Suprapubic skin (tissue), 4 donors: Measurements from ENCODE around the gene SLC36A1. TPM values are rescaled to one million over a fixed set of nuclear protein-coding genes. Genes with fewer than 3 reads are reported as not detected.

Experiments used
- DNase-seq, 2 donors: peaks; one replicate each; pipeline ENCODE4 v3.0.0-alpha.2; 2019; ENCODE audit warnings: low spot score in 2 of 2
- H3K27ac ChIP-seq: fragments of 200-600 bp; sonication (generic); one replicate; pipeline ENCODE4 v1.5.1; 2019
- H3K27me3 ChIP-seq: fragments of 200-600 bp; sonication (generic); one replicate; pipeline ENCODE4 v1.5.1; 2019
- H3K36me3 ChIP-seq: fragments of 200-600 bp; sonication (generic); one replicate; pipeline ENCODE4 v1.5.1; 2019
- H3K4me1 ChIP-seq: fragments of 200-600 bp; sonication (generic); one replicate; pipeline ENCODE4 v1.5.1; 2019
- H3K4me3 ChIP-seq: fragments of 200-600 bp; sonication (generic); one replicate; pipeline ENCODE4 v1.5.1; 2019; ENCODE audit warnings: mild to moderate bottlenecking
- H3K9me3 ChIP-seq: fragments of 200-600 bp; sonication (generic); one replicate; pipeline ENCODE4 v1.5.1; 2019
- CTCF ChIP-seq, 2 donors: fragments of 200-600 bp in 1 of 2; fragments of 450-650 bp in 1 of 2; sonication (generic) in 1 of 2; IDR thresholded peaks; one replicate each; pipeline ENCODE4 v1.5.1; 2016 to 2019; ENCODE audit warnings: antibody characterized with exemption in 2 of 2, mild to moderate bottlenecking in 1 of 2, moderate library complexity in 1 of 2
- EP300 ChIP-seq: sonication (generic); formaldehyde crosslinking; IDR thresholded peaks from one replicate; pipeline ENCODE4 v1.6.1; 2017; ENCODE audit warnings: antibody characterized with exemption
- POLR2A ChIP-seq, 2 donors: fragments of 450-650 bp; IDR thresholded peaks; one replicate each; pipeline ENCODE4 v1.6.1; 2017; ENCODE audit warnings: antibody characterized with exemption in 2 of 2, mild to moderate bottlenecking in 2 of 2, moderate library complexity in 2 of 2
- POLR2AphosphoS5 ChIP-seq, 3 donors: sonication (generic); formaldehyde crosslinking; IDR thresholded peaks; one replicate each; pipeline ENCODE4 v1.6.1; 2017; ENCODE audit warnings: antibody characterized with exemption in 3 of 3
- WGBS: methylation state at CpG from one replicate; pipeline ENCODE4 v1.1.5; 2018; 5-methylcytosine and 5-hydroxymethylcytosine counted together
- total RNA-seq, 4 donors: library from RNA; depleted of rRNA; stranded (reverse); fragments of >200 nt; gene quantifications; one replicate each; pipeline ENCODE4 v1.1.0, GENCODE V29; 2016

SLC36A1 gene
- total RNA-seq, 4 donors from 2014 or later = 7.2 to 16.5 (median 8.1) TPM

GRCh38 chr5:151427258-151427657 is 20.1 kb upstream of the SLC36A1 start:
- Histone ChIP-seq H3K4me1 (no peaks in the 10 kb centered on the region), H3K27me3 (peaks cover 9% of the 10 kb centered on the region), H3K27ac (no peak overlapping the region), H3K9me3 (no peaks in the 10 kb centered on the region), H3K4me3 (no peak overlapping the region), H3K36me3 (no peaks in the 10 kb centered on the region)
- WGBS = 70% methylated on average over 2 of the region's 2 CpGs
- DNase-seq = no peak
- TF ChIP-seq EP300 (no peak), CTCF (IDR thresholded peaks at IDR 0.05) (no peak), POLR2AphosphoS5 (IDR thresholded peaks at IDR 0.05) (no peak), POLR2A (IDR thresholded peaks at IDR 0.05) (no peak)

- Histone ChIP-seq H3K9me3 (no peaks in the 10 kb centered on the region), H3K27me3 (no peaks in the 10 kb centered on the region), H3K4me1 (no peaks in the 10 kb centered on the region), H3K27ac (no peak overlapping the region), H3K4me3 (no peak overlapping the region), H3K36me3 (no peaks in the 10 kb centered on the region)
- TF ChIP-seq EP300 (no peak), CTCF (IDR thresholded peaks at IDR 0.05) (no peak), POLR2A (IDR thresholded peaks at IDR 0.05) (no peak), POLR2AphosphoS5 (IDR thresholded peaks at IDR 0.05) (no peak)
- 90% methylated on average over 1 of the region's 1 CpG for WGBS
- no peak for DNase-seq
Measured at GRCh38 chr5:151430731-151431130, 16.7 kb upstream of the SLC36A1 start.

GRCh38 chr5:151431666-151432065 is 15.7 kb upstream of the SLC36A1 start:
- no peak overlapping the region for H3K4me3 ChIP-seq
- no peak overlapping the region for H3K27ac ChIP-seq
- TF ChIP-seq CTCF (IDR thresholded peaks at IDR 0.05) = no peak
- TF ChIP-seq POLR2AphosphoS5 (IDR thresholded peaks at IDR 0.05) = no peak
- TF ChIP-seq EP300 = no peak
- no peak for TF ChIP-seq POLR2A (IDR thresholded peaks at IDR 0.05)
- 63% methylated on average over 6 of the region's 6 CpGs for WGBS
- H3K36me3 ChIP-seq = no peaks in the 10 kb centered on the region
- H3K4me1 ChIP-seq = no peaks in the 10 kb centered on the region
- no peaks in the 10 kb centered on the region for H3K9me3 ChIP-seq
- no peaks in the 10 kb centered on the region for H3K27me3 ChIP-seq
- DNase-seq = no peak

GRCh38 chr5:151432210-151432609 is 15.2 kb upstream of the SLC36A1 start:
- TF ChIP-seq CTCF (IDR thresholded peaks at IDR 0.05) = no peak
- TF ChIP-seq EP300 = no peak
- no peak for TF ChIP-seq POLR2A (IDR thresholded peaks at IDR 0.05)
- no peak for DNase-seq
- no peak overlapping the region for H3K27ac ChIP-seq
- no peaks in the 10 kb centered on the region for H3K36me3 ChIP-seq
- no peak overlapping the region for H3K4me3 ChIP-seq
- no peaks in the 10 kb centered on the region for H3K4me1 ChIP-seq
- no peaks in the 10 kb centered on the region for H3K9me3 ChIP-seq
- 91% methylated on average over 3 of the region's 3 CpGs for WGBS
- H3K27me3 ChIP-seq = no peaks in the 10 kb centered on the region

GRCh38 chr5:151434570-151435237 is 12.7 kb upstream of the SLC36A1 start:
- H3K4me1 ChIP-seq = no peaks in the 10 kb centered on the region
- no peaks in the 10 kb centered on the region for H3K36me3 ChIP-seq
- H3K27me3 ChIP-seq = no peaks in the 10 kb centered on the region
- H3K9me3 ChIP-seq = no peaks in the 10 kb centered on the region
- no peak for DNase-seq
- no peak overlapping the region for H3K4me3 ChIP-seq
- WGBS = 89% methylated on average over 5 of the region's 5 CpGs
- no peak overlapping the region for H3K27ac ChIP-seq
- TF ChIP-seq POLR2A (IDR thresholded peaks at IDR 0.05) = no peak
- no peak for TF ChIP-seq CTCF (IDR thresholded peaks at IDR 0.05)
- no peak for TF ChIP-seq POLR2AphosphoS5 (IDR thresholded peaks at IDR 0.05)
- TF ChIP-seq EP300 = no peak
